ENCODE measurements around the gene SLC30A10. TPM values are rescaled to one million over a fixed set of nuclear protein-coding genes. Genes with fewer than 3 reads are reported as not detected.

The SLC30A10 gene
- total RNA-seq, 1 experiment from 2014 or later: not detected

DNA sequence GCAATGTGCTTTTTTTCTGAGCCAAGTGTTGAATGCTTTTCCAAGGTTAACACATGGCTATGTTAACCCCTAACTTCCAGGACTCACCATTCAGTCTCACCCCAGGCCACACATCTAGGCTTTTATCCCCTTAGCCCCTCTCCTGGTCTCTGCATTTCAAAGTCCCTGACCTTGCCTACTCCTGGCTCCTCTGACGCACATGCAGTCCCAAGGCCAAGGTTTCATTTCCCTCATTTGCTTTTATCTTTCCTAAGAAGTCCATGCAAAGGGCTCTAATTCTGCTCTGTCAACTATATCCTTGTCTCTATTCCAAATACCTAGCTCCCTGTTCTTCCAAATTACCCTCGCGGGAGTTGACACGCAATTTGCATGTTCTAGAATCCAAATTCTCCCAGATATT lies 25.4 kb downstream of the SLC30A10 start:
- Histone ChIP-seq H3K4me3 (ENCODE audit: low read depth, low read length, poor library complexity, severe bottlenecking) (no peak overlapping the region), H3K4me1 (ENCODE audit: insufficient read depth, low read length, poor library complexity, severe bottlenecking) (no peaks in the 10 kb centered on the region), H3K27ac (ENCODE audit: low read depth, low read length, poor library complexity, severe bottlenecking) (no peak overlapping the region), H3K36me3 (ENCODE audit: insufficient read depth, low read length, poor library complexity, severe bottlenecking) (no peaks in the 10 kb centered on the region), H3K27me3 (replicated peaks; ENCODE audit: insufficient read depth, low read depth, low read length, poor library complexity) (peaks cover 13% of the 10 kb centered on the region), H3K9me3 (ENCODE audit: low read depth, low read length, poor library complexity, severe bottlenecking) (no peaks in the 10 kb centered on the region)
- CTCF ChIA-PET: no interaction called here
- no peak for DNase-seq (ENCODE audit: low spot score)
- no TSS peak for BruUV-seq (replicated peaks)
- TF ChIP-seq, protein P1, sequence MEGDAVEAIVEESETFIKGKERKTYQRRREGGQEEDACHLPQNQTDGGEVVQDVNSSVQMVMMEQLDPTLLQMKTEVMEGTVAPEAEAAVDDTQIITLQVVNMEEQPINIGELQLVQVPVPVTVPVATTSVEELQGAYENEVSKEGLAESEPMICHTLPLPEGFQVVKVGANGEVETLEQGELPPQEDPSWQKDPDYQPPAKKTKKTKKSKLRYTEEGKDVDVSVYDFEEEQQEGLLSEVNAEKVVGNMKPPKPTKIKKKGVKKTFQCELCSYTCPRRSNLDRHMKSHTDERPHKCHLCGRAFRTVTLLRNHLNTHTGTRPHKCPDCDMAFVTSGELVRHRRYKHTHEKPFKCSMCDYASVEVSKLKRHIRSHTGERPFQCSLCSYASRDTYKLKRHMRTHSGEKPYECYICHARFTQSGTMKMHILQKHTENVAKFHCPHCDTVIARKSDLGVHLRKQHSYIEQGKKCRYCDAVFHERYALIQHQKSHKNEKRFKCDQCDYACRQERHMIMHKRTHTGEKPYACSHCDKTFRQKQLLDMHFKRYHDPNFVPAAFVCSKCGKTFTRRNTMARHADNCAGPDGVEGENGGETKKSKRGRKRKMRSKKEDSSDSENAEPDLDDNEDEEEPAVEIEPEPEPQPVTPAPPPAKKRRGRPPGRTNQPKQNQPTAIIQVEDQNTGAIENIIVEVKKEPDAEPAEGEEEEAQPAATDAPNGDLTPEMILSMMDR (conservative IDR thresholded peaks at IDR 0.05; ENCODE audit: low read depth, low read length): no peak
- TF ChIP-seq EZH2 (IDR thresholded peaks at IDR 0.05; ENCODE audit: borderline replicate concordance, low read depth, low read length, poor library complexity, severe bottlenecking): no peak
- POLR2A ChIA-PET (ENCODE audit: low non-redundant PET): no interaction called here
- intact Hi-C loops (cut with micrococcal nuclease; ENCODE audit: unreplicated experiment): no loop called here

DNA sequence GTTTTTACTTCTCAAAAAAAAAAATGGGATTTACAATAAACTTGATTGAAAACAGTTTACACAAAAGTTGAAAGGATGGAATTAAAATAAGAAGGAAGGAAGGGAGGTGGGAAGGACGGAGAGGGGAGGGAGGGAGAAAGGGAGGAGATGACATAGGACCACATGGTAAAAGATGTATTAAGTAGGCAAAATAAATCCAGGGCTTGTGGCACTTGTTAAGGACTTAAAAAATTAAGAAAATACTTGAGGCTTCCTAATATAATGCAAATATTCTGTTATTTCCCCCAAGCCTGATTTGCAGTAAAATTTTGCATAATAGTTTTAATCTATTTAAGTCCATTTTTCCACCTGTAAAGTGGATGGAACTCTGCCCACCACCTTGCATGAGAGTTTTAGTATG lies 27.5 kb downstream of the SLC30A10 start:
- peaks cover 10% of the 10 kb centered on the region for H3K27me3 ChIP-seq (replicated peaks; ENCODE audit: insufficient read depth, low read depth, low read length, poor library complexity)
- no peaks in the 10 kb centered on the region for H3K4me1 ChIP-seq (ENCODE audit: insufficient read depth, low read length, poor library complexity, severe bottlenecking)
- POLR2A ChIA-PET (ENCODE audit: low non-redundant PET): no interaction called here
- TF ChIP-seq EZH2 (IDR thresholded peaks at IDR 0.05; ENCODE audit: borderline replicate concordance, low read depth, low read length, poor library complexity, severe bottlenecking): no peak
- TF ChIP-seq, protein P1 (conservative IDR thresholded peaks at IDR 0.05; ENCODE audit: low read depth, low read length): no peak
- intact Hi-C loops (cut with micrococcal nuclease; ENCODE audit: unreplicated experiment): no loop called here
- no peaks in the 10 kb centered on the region for H3K9me3 ChIP-seq (ENCODE audit: low read depth, low read length, poor library complexity, severe bottlenecking)
- H3K36me3 ChIP-seq (ENCODE audit: insufficient read depth, low read length, poor library complexity, severe bottlenecking): no peaks in the 10 kb centered on the region
- no peak for DNase-seq (ENCODE audit: low spot score)
- H3K4me3 ChIP-seq (ENCODE audit: low read depth, low read length, poor library complexity, severe bottlenecking): no peak overlapping the region
- CTCF ChIA-PET: no interaction called here
- no peak overlapping the region for H3K27ac ChIP-seq (ENCODE audit: low read depth, low read length, poor library complexity, severe bottlenecking)
- BruUV-seq (replicated peaks): no TSS peak

DNA sequence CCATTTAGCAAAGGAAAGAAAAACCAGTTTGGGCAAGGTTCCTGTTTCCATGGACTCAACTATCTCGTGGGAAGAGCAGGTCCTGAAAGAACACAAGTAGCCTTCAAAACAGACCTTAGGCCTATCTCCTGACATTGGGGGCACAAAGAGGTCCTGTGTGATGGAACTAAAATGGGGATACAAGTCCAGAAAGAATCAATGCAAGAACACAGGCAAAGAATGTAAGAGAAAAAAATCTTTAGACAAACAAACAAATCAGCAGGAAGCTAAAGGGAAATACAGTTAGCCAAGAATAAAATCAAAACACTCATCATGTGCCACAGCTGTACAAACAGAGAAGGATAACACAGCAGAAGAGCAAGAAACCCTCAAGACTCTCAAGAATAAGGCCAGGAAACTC lies 28.2 kb downstream of the SLC30A10 start:
- CTCF ChIA-PET: no interaction called here
- Histone ChIP-seq H3K9me3 (ENCODE audit: low read depth, low read length, poor library complexity, severe bottlenecking) (no peaks in the 10 kb centered on the region), H3K27ac (ENCODE audit: low read depth, low read length, poor library complexity, severe bottlenecking) (no peak overlapping the region), H3K27me3 (replicated peaks; ENCODE audit: insufficient read depth, low read depth, low read length, poor library complexity) (peaks cover 13% of the 10 kb centered on the region), H3K4me3 (ENCODE audit: low read depth, low read length, poor library complexity, severe bottlenecking) (no peak overlapping the region), H3K4me1 (ENCODE audit: insufficient read depth, low read length, poor library complexity, severe bottlenecking) (no peaks in the 10 kb centered on the region), H3K36me3 (ENCODE audit: insufficient read depth, low read length, poor library complexity, severe bottlenecking) (no peaks in the 10 kb centered on the region)
- no peak for DNase-seq (ENCODE audit: low spot score)
- no TSS peak for BruUV-seq (replicated peaks)
- POLR2A ChIA-PET (ENCODE audit: low non-redundant PET): no interaction called here
- TF ChIP-seq EZH2 (IDR thresholded peaks at IDR 0.05; ENCODE audit: borderline replicate concordance, low read depth, low read length, poor library complexity, severe bottlenecking): no peak
- TF ChIP-seq, protein P1 (conservative IDR thresholded peaks at IDR 0.05; ENCODE audit: low read depth, low read length): no peak
- intact Hi-C loops (cut with micrococcal nuclease; ENCODE audit: unreplicated experiment): no loop called here
